B cell (primary cell): ENCODE results near the gene SERGEF. TPM values are rescaled to one million over a fixed set of nuclear protein-coding genes. Genes with fewer than 3 reads are reported as not detected.

Experiments used
- ATAC-seq: fragments of 200-7000 bp; cut with Tn5 transposase; one replicate; pipeline ENCODE4 v1.10.0; 2021; ENCODE audit warnings: low read depth, mild to moderate bottlenecking, moderate number of reproducible peaks, moderate library complexity
- CTCF ChIA-PET: fragments of 350-600 bp; sonication (Branson Sonifier 250); formaldehyde crosslinking; loops from one replicate; lab custom pipeline; 2021; ENCODE audit warnings: antibody characterized with exemption, inconsistent platforms; lab: Charles Lee
- POLR2A ChIA-PET: fragments of 350-600 bp; sonication (Branson Sonifier 250); formaldehyde crosslinking; loops from one replicate; lab custom pipeline; 2021; ENCODE audit warnings: antibody characterized with exemption; lab: Charles Lee
- DNase-seq: peaks from one replicate; pipeline ENCODE4 v3.0.0; 2013
- H2AFZ ChIP-seq: 2 replicates; pipeline ENCODE4 v1.6.1; 2012; ENCODE audit warnings: mild to moderate bottlenecking, low read depth, low read length; ENCODE audit not compliant: insufficient read depth, poor library complexity, severe bottlenecking
- H3K27ac ChIP-seq, 2 donors: 1 replicate in 1 of 2; 2 replicates in 1 of 2; pipeline ENCODE4 v1.5.1; 2012 to 2013; ENCODE audit warnings: low read length in 2 of 2, mild to moderate bottlenecking in 2 of 2, moderate library complexity in 1 of 2
- H3K27me3 ChIP-seq, 4 experiments: fragments of 200-600 bp in 1 of 4; sonication (generic) in 1 of 4; replicated peaks in 1 of 4; 1 replicate in 2 of 4; 2 replicates in 2 of 4; pipeline versions ENCODE4 v1.6.1 to v1.7.0; 2013 to 2016; ENCODE audit warnings: low read length in 3 of 4, mild to moderate bottlenecking in 2 of 4, mixed read lengths in 1 of 4, moderate library complexity in 1 of 4; ENCODE audit not compliant: insufficient read depth in 4 of 4, control insufficient read depth in 3 of 4; ENCODE audit errors: control extremely low read depth in 1 of 4
- H3K36me3 ChIP-seq, 2 experiments: replicated peaks in 1 of 2; 1 replicate in 1 of 2; 2 replicates in 1 of 2; pipeline versions ENCODE4 v1.6.1 to v1.7.1; 2013; ENCODE audit warnings: low read length in 1 of 2; ENCODE audit not compliant: insufficient read depth in 2 of 2, control insufficient read depth in 1 of 2; ENCODE audit errors: control extremely low read depth in 1 of 2, extremely low read depth in 1 of 2
- H3K4me1 ChIP-seq, 2 donors: fragments of 200-600 bp in 1 of 2; sonication (generic) in 1 of 2; 1 replicate in 1 of 2; 2 replicates in 1 of 2; pipeline versions ENCODE4 v1.5.1 to v1.6.1; 2013 to 2017; ENCODE audit warnings: low read length in 2 of 2; ENCODE audit not compliant: control insufficient read depth in 2 of 2, insufficient read depth in 2 of 2
- H3K4me2 ChIP-seq: replicated peaks from 2 replicates; pipeline ENCODE3; 2012; ENCODE audit warnings: mild to moderate bottlenecking, low read depth, low read length; ENCODE audit not compliant: poor library complexity, severe bottlenecking
- H3K4me3 ChIP-seq, 5 experiments: fragments of 200-600 bp in 1 of 5; sonication (generic) in 1 of 5; 1 replicate in 3 of 5; 2 replicates in 2 of 5; pipeline versions ENCODE4 v1.5.1 to v1.7.0; 2011 to 2016; ENCODE audit warnings: low read length in 4 of 5, mild to moderate bottlenecking in 4 of 5, low read depth in 2 of 5, control low read depth in 1 of 5, moderate library complexity in 1 of 5; ENCODE audit not compliant: insufficient read depth in 1 of 5; ENCODE audit errors: control extremely low read depth in 1 of 5, extremely low read depth in 1 of 5
- H3K79me2 ChIP-seq: fragments of 200-600 bp; sonication (generic); one replicate; pipeline ENCODE4 v1.6.0; 2016; ENCODE audit warnings: low read length; ENCODE audit not compliant: control insufficient read depth, insufficient read depth
- H3K9ac ChIP-seq: fragments of 200-600 bp; sonication (generic); 2 replicates; pipeline ENCODE4 v1.6.1; 2017; ENCODE audit warnings: mild to moderate bottlenecking, low read length, moderate library complexity
- H3K9me3 ChIP-seq, 3 donors: one replicate each; pipeline versions ENCODE4 v1.6.1 to v1.7.1; 2013; ENCODE audit warnings: low read length in 2 of 3; ENCODE audit not compliant: control insufficient read depth in 2 of 3, insufficient read depth in 1 of 3; ENCODE audit errors: control extremely low read depth in 1 of 3
- H4K20me1 ChIP-seq: 2 replicates; pipeline ENCODE4 v1.6.0; 2012; ENCODE audit warnings: mild to moderate bottlenecking, low read length; ENCODE audit not compliant: insufficient read depth, control insufficient read depth, poor library complexity, severe bottlenecking
- H3K27ac Mint-ChIP-seq: one replicate; pipeline ENCODE4 v1.8.0; 2021; ENCODE audit warnings: mixed read lengths
- H3K27me3 Mint-ChIP-seq: one replicate; pipeline ENCODE4 v1.8.0; 2021; ENCODE audit warnings: mixed read lengths
- H3K4me1 Mint-ChIP-seq: one replicate; pipeline ENCODE4 v1.8.0; 2021; ENCODE audit warnings: mixed read lengths
- H3K4me3 Mint-ChIP-seq: one replicate; pipeline ENCODE4 v1.8.0; 2021; ENCODE audit warnings: mixed read lengths
- H3K9me3 Mint-ChIP-seq: one replicate; pipeline ENCODE4 v1.8.0; 2022; ENCODE audit warnings: mixed read lengths; ENCODE audit not compliant: insufficient read depth
- EZH2 ChIP-seq: IDR thresholded peaks from 2 replicates; pipeline ENCODE4 v1.6.1; 2012; ENCODE audit warnings: borderline replicate concordance, low read depth, mild to moderate bottlenecking, moderate library complexity, low read length; ENCODE audit not compliant: insufficient read depth, poor library complexity, severe bottlenecking
- WGBS: methylation state at CpG from one replicate; pipeline ENCODE4 v1.1.5; 2013; ENCODE audit warnings: missing lambda C conversion rate; ENCODE audit not compliant: insufficient coverage; 5-methylcytosine and 5-hydroxymethylcytosine counted together
- intact Hi-C: fragments of 100-400 bp; cut with micrococcal nuclease; formaldehyde crosslinking; loops from one replicate; pipeline ENCODE4 v1.10.0; 2022
- polyA plus RNA-seq: library from polyadenylated mRNA; depleted of rRNA; stranded (reverse); fragments of >200 nt; gene quantifications from 2 replicates; pipeline ENCODE4 v1.2.3, GENCODE V29; 2012
- total RNA-seq, 2 donors: library from RNA; stranded (reverse); fragments of 120-200 nt in 1 of 2; gene quantifications; 1 replicate in 1 of 2; 2 replicates in 1 of 2; pipeline versions ENCODE4 v1.2.3 to v1.2.4, GENCODE V29; 2013 to 2022
- TF ChIP-seq, protein P1 (sequence below): fragments of 200-600 bp; IDR thresholded peaks from one replicate; pipeline ENCODE4 v1.8.0; 2022; ENCODE audit warnings: antibody characterized with exemption, mild to moderate bottlenecking

Gene SERGEF
- total and polyA plus RNA-seq, 2 donors (not counting 1 experiment from before 2014, with no cell fraction given) = 24.2 to 54.3 TPM

DNA sequence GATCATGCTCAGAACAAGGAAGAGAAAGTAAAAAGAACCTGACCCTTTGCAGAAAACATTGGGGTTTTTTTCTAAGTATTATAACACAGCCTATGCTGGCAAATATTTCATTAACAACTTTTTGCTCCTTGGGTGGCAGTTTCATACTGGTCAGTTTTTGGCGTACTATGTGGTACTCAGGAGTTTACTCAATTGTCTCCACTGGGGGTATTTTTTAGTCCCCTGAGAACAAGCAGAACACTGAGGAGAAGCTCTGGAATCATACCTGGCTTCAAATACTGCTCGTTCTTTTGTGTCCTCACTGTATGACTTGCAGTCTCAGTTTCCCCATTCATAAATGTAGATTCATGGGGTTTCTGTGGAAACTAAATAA lies 90.4 kb downstream of the SERGEF start:
- Histone ChIP-seq H4K20me1 (no peaks in the 10 kb centered on the region), H3K27ac (no peak overlapping the region), H3K9ac (no peak overlapping the region), H3K4me3 (no peak overlapping the region), H3K79me2 (no peaks in the 10 kb centered on the region), H2AFZ (no peak overlapping the region), H3K36me3 (peaks cover 0 to 56% of the 10 kb centered on the region in 2 experiments), H3K27me3 (no peaks in the 10 kb centered on the region), H3K9me3 (no peaks in the 10 kb centered on the region), H3K4me1 (no peaks in the 10 kb centered on the region), H3K4me2 (no peak overlapping the region)
- CTCF ChIA-PET = no interaction called here
- DNase-seq = no peak
- Mint-ChIP-seq H3K27me3 (no peaks in the 10 kb centered on the region), H3K4me1 (no peaks in the 10 kb centered on the region), H3K4me3 (no peak overlapping the region), H3K9me3 (no peaks in the 10 kb centered on the region), H3K27ac (no peak overlapping the region)
- POLR2A ChIA-PET = no interaction called here
- no peak for ATAC-seq
- TF ChIP-seq, protein P1, sequence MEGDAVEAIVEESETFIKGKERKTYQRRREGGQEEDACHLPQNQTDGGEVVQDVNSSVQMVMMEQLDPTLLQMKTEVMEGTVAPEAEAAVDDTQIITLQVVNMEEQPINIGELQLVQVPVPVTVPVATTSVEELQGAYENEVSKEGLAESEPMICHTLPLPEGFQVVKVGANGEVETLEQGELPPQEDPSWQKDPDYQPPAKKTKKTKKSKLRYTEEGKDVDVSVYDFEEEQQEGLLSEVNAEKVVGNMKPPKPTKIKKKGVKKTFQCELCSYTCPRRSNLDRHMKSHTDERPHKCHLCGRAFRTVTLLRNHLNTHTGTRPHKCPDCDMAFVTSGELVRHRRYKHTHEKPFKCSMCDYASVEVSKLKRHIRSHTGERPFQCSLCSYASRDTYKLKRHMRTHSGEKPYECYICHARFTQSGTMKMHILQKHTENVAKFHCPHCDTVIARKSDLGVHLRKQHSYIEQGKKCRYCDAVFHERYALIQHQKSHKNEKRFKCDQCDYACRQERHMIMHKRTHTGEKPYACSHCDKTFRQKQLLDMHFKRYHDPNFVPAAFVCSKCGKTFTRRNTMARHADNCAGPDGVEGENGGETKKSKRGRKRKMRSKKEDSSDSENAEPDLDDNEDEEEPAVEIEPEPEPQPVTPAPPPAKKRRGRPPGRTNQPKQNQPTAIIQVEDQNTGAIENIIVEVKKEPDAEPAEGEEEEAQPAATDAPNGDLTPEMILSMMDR = no peak
- no peak for TF ChIP-seq EZH2
- 57% methylated on average over 1 of the region's 2 CpGs for WGBS
- intact Hi-C loops = no loop called here

DNA sequence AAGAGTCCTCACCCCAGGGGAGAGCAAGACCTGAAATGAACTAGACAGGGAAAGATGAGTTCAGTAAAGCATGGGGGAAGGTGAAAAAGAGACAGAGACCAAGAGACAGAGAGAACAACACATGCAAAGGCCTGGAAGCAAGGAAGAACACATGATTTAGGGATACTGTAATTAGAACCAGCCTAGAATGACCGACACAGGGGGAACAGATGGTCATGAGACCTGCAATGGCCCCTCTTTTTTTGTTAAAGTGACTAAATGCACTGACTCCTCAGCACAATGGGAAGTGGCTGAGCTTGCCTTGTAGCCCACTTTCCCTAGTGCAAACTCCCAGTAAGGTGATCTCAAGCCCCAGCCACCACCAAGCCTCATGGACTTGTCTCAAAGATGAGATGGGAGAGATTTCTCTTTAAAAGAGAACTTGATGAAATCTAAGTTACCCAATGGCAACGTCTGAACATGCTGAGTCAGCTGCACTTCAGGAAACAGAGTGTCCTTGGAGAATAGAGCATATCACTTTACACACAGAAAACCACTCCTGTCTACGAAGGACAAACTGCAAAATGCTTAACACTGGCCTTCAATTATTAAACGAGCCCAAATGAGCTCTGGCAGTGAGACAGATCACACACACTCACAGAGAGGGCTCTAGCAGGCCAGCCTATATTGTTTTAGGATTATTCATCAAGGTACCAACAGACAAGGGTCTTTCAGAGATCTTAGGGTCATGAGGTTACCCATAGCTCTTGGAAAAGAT lies 91.0 kb downstream of the SERGEF start:
- TF ChIP-seq, protein P1 = no peak
- no peak for TF ChIP-seq EZH2
- Histone ChIP-seq H3K79me2 (no peaks in the 10 kb centered on the region), H2AFZ (no peak overlapping the region), H3K9ac (no peak overlapping the region), H3K36me3 (peaks cover 0 to 51% of the 10 kb centered on the region in 2 experiments), H4K20me1 (no peaks in the 10 kb centered on the region), H3K4me2 (no peak overlapping the region), H3K9me3 (no peaks in the 10 kb centered on the region), H3K4me1 (no peaks in the 10 kb centered on the region), H3K27me3 (no peaks in the 10 kb centered on the region), H3K27ac (no peak overlapping the region), H3K4me3 (no peak overlapping the region)
- Mint-ChIP-seq H3K4me3 (no peak overlapping the region), H3K27ac (no peak overlapping the region), H3K9me3 (no peaks in the 10 kb centered on the region), H3K4me1 (no peaks in the 10 kb centered on the region), H3K27me3 (no peaks in the 10 kb centered on the region)
- POLR2A ChIA-PET = no interaction called here
- DNase-seq = no peak
- WGBS = 40% methylated on average over 3 of the region's 4 CpGs
- intact Hi-C loops = no loop called here
- ATAC-seq = no peak
- CTCF ChIA-PET = no interaction called here
